ENCODE measurements around the gene SNX32.
A peak's percentile ranks its signal among the peaks of the same experiment; 100 is the strongest.

Gene SNX32

GRCh38 chr11:65858681-65859087 lies 24.9 kb downstream of the SNX32 start:
- no peak for DNase-seq (ENCODE audit: low spot score)
- no peak for TF ChIP-seq CTCF (IDR thresholded peaks at IDR 0.05)
- Histone ChIP-seq H3K4me3 (peak overlapping the region; percentile 98), H3K27ac (peak overlapping the region; percentile 92 to 100)

GRCh38 chr11:65859095-65859811 lies 25.5 kb downstream of the SNX32 start:
- H3K4me3 ChIP-seq, result peak overlapping the region; percentile 98
- peak; percentile 100 for DNase-seq (ENCODE audit: low spot score)

GRCh38 chr11:65859812-65860277 lies 26.1 kb downstream of the SNX32 start:
- H3K4me3 ChIP-seq, result peak overlapping the region; percentile 98
- peak overlapping the region; percentile 92 to 100 for H3K27ac ChIP-seq
- no peak for DNase-seq (ENCODE audit: low spot score)
- TF ChIP-seq CTCF (IDR thresholded peaks at IDR 0.05), result no peak

More at GRCh38 chr11:65859095-65859811, 25.5 kb downstream of the SNX32 start:
- H3K27ac ChIP-seq, result peak overlapping the region; percentile 92 to 100
- TF ChIP-seq CTCF (IDR thresholded peaks at IDR 0.05), result no peak

- peak within 1 kb of the TSS; percentile 98 for H3K4me3 ChIP-seq
- TF ChIP-seq CTCF (IDR thresholded peaks at IDR 0.05), result peak; percentile 46
- H3K27ac ChIP-seq, result peak within 1 kb of the TSS; percentile 92 to 100
- DNase-seq (ENCODE audit: low spot score), result peak; percentile 99
These were observed 26.8 kb downstream of the SNX32 start, which contains the start of gene MUS81 for GRCh38 chr11:65860278-65861164. MUS81 (plus strand) TSS chr11:65860433; CDS start chr11:65860754, 321 bp downstream.

GRCh38 chr11:65861165-65861505 lies 27.4 kb downstream of the SNX32 start:
- TF ChIP-seq CTCF (IDR thresholded peaks at IDR 0.05), result no peak
- peak overlapping the region; percentile 92 to 100 for H3K27ac ChIP-seq
- peak; percentile 80 for DNase-seq (ENCODE audit: low spot score)
- H3K4me3 ChIP-seq, result peak overlapping the region; percentile 98

GRCh38 chr11:65861533-65862183 lies 27.9 kb downstream of the SNX32 start:
- Histone ChIP-seq H3K27ac (peak overlapping the region; percentile 92 to 100), H3K4me3 (peak overlapping the region; percentile 98)
- TF ChIP-seq CTCF (IDR thresholded peaks at IDR 0.05), result no peak
- no peak for DNase-seq (ENCODE audit: low spot score)
